Nephron progenitor cell (in vitro differentiated cells): Measurements from ENCODE around the gene ZFP3.
"Not testable (repeated sequence)": the region's sequence is repeated elsewhere in the genome, so short reads cannot be mapped to it uniquely, and the experiment has no call there.

Source experiments
- DNase-seq: peaks from one replicate; pipeline ENCODE4 v3.0.0; 2021
- H3K27ac Mint-ChIP-seq: 2 replicates; pipeline ENCODE4 v1.8.0; 2021; ENCODE audit warnings: mild to moderate bottlenecking, moderate library complexity, mixed read lengths
- H3K27me3 Mint-ChIP-seq: 2 replicates; pipeline ENCODE4 v1.8.0; 2021; ENCODE audit warnings: mild to moderate bottlenecking, low read depth, mixed read lengths; ENCODE audit not compliant: poor library complexity
- H3K36me3 Mint-ChIP-seq: 2 replicates; pipeline ENCODE4 v1.8.0; 2021; ENCODE audit warnings: low read depth, mixed read lengths
- H3K4me1 Mint-ChIP-seq: 2 replicates; pipeline ENCODE4 v1.8.0; 2021; ENCODE audit warnings: mixed read lengths
- H3K4me3 Mint-ChIP-seq: 2 replicates; pipeline ENCODE4 v1.8.0; 2021; ENCODE audit warnings: mild to moderate bottlenecking, moderate library complexity, mixed read lengths
- H3K9me3 Mint-ChIP-seq: 2 replicates; pipeline ENCODE4 v1.8.0; 2021; ENCODE audit warnings: mild to moderate bottlenecking, moderate library complexity, mixed read lengths
- CTCF ChIP-seq: fragments of 200-600 bp; sonication (generic); IDR thresholded peaks from 2 replicates; pipeline ENCODE4 v1.5.0; 2021; ENCODE audit warnings: antibody characterized with exemption

Gene ZFP3

DNA sequence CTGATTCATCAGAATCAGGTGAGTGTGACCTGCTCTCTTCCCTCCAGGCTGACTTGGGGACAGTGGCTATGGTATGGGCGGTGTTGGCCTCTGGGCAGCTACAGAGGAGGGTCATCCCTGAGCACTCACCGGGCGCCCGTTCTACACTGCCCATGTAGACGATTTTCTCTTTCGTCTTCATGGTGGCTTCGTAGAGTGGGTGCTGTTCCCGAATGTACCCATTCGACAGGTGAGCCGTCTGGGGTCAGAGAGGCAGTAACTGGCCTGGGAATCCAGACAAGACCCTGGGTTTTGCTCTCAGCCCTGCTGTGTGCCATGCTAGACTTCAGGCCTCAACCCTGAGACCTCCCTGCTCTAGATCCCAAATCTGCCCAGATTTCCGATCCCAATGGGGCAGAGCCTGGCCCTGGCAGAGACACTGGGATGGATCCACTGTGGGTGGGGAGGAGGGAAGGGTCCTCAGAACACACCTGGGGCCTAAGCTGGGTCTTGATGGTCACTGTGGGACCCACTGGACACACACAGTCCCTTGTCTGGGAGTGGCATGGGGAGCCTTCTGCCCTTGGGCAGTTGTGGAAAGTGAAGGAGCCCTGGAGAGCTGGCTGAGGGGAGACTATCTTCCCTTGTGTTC, 50.8 kb downstream of the ZFP3 start:
- H3K4me1 Mint-ChIP-seq = peaks cover 8% of the 10 kb centered on the region
- no peak for DNase-seq
- H3K9me3 Mint-ChIP-seq = no peaks in the 10 kb centered on the region
- H3K4me3 Mint-ChIP-seq = no peak overlapping the region
- H3K36me3 Mint-ChIP-seq = no peaks in the 10 kb centered on the region
- TF ChIP-seq CTCF = no peak
- peaks cover 33% of the 10 kb centered on the region for H3K27me3 Mint-ChIP-seq
- no peak overlapping the region for H3K27ac Mint-ChIP-seq

- not testable (repeated sequence) for H3K4me1 Mint-ChIP-seq, H3K4me3 Mint-ChIP-seq, H3K36me3 Mint-ChIP-seq, H3K9me3 Mint-ChIP-seq, DNase-seq, H3K27ac Mint-ChIP-seq
- H3K27me3 Mint-ChIP-seq = peaks cover 27% of the 10 kb centered on the region
Measured at GRCh38 chr17:5129770-5130169, 51.5 kb downstream of the ZFP3 start.

DNA sequence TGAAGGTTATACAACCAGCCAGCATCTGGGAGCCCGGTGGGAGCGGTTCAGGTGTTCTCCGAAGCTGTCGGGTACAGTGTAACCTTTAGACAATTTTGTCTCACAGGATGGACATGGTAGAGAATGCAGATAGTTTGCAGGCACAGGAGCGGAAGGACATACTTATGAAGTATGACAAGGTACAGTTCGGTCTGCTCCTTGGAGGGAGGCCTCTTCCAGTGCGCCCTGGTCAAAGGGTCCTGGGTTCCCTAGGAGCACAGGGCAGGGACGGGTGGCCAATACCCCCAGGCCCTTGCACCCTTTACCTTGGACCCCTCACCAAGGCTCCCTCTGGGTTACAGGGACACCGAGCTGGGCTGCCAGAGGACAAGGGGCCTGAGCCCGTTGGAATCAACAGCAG, 52.0 kb downstream of the ZFP3 start:
- peaks cover 24% of the 10 kb centered on the region for H3K27me3 Mint-ChIP-seq
- H3K9me3 Mint-ChIP-seq, H3K4me1 Mint-ChIP-seq, H3K27ac Mint-ChIP-seq, H3K4me3 Mint-ChIP-seq, DNase-seq, H3K36me3 Mint-ChIP-seq: not testable (repeated sequence)

GRCh38 chr17:5130687-5131086, 52.4 kb downstream of the ZFP3 start:
- H3K27ac Mint-ChIP-seq, H3K36me3 Mint-ChIP-seq, DNase-seq, H3K4me1 Mint-ChIP-seq, H3K9me3 Mint-ChIP-seq, H3K4me3 Mint-ChIP-seq: not testable (repeated sequence)
- peaks cover 20% of the 10 kb centered on the region for H3K27me3 Mint-ChIP-seq

DNA sequence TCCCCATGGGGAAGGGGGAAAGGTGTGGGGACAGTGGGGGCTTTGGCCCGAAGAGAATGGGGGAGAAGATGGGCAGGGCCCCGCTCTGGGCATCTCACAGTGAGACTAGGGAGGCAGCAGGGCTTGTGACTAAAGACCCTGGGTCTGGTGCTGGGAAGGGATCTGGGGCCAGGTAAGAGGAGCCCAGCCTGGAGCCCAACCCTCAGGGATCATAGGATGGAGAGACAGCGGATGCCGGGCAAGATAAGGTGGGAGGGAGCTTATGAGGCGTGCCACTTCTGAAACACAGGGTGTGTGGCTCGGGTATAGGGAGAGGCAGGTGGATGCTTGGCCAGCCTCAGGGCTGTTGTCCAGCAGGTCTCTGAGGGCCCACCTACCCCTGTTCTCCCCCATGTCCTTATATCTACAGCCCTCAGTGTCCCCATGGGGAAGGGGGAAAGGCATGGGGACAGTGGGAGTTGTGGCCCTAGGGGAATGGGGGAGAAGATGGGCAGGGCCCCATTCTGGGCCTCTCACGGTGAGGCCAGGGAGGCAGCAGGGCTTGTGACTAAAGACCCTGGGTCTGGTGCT, 53.0 kb downstream of the ZFP3 start:
- Mint-ChIP-seq H3K4me3 (no peak overlapping the region), H3K27ac (no peak overlapping the region), H3K4me1 (peaks cover 5% of the 10 kb centered on the region), H3K27me3 (peaks cover 14% of the 10 kb centered on the region), H3K36me3 (no peaks in the 10 kb centered on the region), H3K9me3 (no peaks in the 10 kb centered on the region)
- DNase-seq = no peak
- no peak for TF ChIP-seq CTCF

GRCh38 chr17:5131799-5132502, 53.7 kb downstream of the ZFP3 start:
- DNase-seq = not testable (repeated sequence)

DNA sequence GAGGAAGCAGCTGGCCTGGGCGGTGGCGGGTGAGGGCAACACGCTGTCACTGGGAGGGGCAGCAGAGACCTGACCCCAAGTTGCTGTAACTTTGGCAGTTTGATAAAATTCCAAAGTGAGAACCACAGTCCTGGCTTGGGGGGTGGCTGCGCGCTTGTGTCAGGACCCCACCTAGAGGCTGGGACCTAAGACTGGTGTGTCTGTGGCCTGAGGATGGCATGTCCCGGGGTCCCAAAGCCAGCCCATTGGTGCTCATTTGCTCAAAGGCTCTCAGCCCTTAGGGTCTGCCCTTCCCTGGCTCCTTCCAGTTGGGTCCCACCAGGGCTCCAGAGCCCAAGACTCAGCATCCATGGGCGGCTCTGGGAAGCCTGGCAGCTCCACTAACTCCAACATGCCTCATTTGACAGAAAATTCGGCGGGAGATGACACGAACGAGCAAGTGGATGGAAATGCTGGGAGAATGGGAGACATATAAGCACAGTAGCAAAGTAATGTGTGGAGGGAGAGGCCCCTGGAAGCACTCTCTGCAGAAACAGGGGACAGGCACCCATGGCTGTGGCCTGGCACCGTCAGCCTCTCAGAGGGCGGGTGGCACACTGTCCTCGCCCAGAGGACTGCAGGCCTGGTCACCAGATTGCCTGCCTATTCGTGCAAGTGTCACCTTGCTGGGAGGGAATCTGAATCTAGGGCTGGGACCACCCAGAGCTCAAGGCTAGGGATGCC, 54.4 kb downstream of the ZFP3 start:
- DNase-seq, H3K27me3 Mint-ChIP-seq, H3K4me3 Mint-ChIP-seq, H3K4me1 Mint-ChIP-seq, H3K9me3 Mint-ChIP-seq, H3K36me3 Mint-ChIP-seq, H3K27ac Mint-ChIP-seq: not testable (repeated sequence)

More at GRCh38 chr17:5131799-5132502, 53.7 kb downstream of the ZFP3 start:
- H3K4me1 Mint-ChIP-seq, H3K4me3 Mint-ChIP-seq, H3K36me3 Mint-ChIP-seq, H3K27ac Mint-ChIP-seq, H3K9me3 Mint-ChIP-seq: not testable (repeated sequence)
- peaks cover 13% of the 10 kb centered on the region for H3K27me3 Mint-ChIP-seq

GRCh38 chr17:5133311-5133710, 55.0 kb downstream of the ZFP3 start:
- peaks cover 4% of the 10 kb centered on the region for H3K4me1 Mint-ChIP-seq
- no peak overlapping the region for H3K27ac Mint-ChIP-seq
- peaks cover 4% of the 10 kb centered on the region for H3K27me3 Mint-ChIP-seq
- H3K9me3 Mint-ChIP-seq = no peaks in the 10 kb centered on the region
- no peaks in the 10 kb centered on the region for H3K36me3 Mint-ChIP-seq
- no peak for DNase-seq
- H3K4me3 Mint-ChIP-seq = no peak overlapping the region
- TF ChIP-seq CTCF = no peak

- not testable (repeated sequence) for H3K27me3 Mint-ChIP-seq, H3K27ac Mint-ChIP-seq, H3K36me3 Mint-ChIP-seq, DNase-seq, H3K4me3 Mint-ChIP-seq, H3K4me1 Mint-ChIP-seq, H3K9me3 Mint-ChIP-seq
Measured at GRCh38 chr17:5133961-5134360, 55.7 kb downstream of the ZFP3 start.

DNA sequence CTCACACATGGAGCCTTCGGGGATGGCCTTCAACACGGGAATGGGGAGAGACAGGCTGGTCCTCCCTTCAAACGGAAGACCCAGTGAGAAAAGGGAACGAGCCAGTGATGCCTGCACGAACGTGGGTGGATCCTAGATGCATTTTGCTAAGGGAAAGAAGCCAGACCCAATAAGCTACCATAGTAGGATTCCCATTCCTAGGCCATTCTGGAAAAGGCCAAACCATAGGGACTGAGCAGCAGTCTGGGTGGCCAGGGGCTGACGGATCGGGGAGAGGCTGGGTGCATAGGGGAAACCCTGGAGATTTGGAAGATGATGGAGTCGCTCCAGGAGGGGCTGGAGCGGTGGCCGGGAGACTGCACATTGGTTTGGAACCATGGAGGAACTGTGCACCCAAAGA, 56.3 kb downstream of the ZFP3 start:
- not testable (repeated sequence) for H3K27me3 Mint-ChIP-seq, DNase-seq, H3K36me3 Mint-ChIP-seq, H3K9me3 Mint-ChIP-seq, H3K4me3 Mint-ChIP-seq, H3K4me1 Mint-ChIP-seq, H3K27ac Mint-ChIP-seq

DNA sequence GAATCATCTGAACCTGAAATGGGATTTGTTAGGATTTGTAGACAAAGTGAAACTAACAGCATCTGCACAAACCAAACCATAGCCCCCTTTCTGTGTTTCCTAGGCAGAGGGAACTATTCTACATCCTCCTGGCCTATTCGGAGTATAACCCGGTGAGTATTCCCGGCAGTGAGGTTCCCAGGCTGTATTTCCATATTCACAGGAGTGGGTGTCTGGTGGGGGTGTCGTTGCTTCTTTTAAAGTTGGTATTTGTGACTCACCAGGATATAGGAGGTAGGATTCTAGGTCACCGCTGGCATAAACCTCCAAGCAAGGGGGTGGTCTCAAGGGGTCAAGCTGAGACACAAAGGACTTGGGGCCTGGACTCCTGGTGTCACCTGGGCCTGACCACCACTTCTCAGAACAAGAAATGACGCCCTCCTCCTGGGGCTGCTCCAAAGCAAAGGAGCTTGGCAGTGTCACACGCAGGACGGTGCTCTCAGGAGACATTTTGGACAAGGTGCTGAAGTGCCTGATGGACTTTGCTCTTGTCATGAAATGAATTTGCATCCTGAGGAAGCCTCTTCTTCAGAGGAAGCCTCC, 57.0 kb downstream of the ZFP3 start:
- H3K4me1 Mint-ChIP-seq, H3K27ac Mint-ChIP-seq, H3K9me3 Mint-ChIP-seq, H3K36me3 Mint-ChIP-seq, H3K4me3 Mint-ChIP-seq, H3K27me3 Mint-ChIP-seq, DNase-seq: not testable (repeated sequence)
